GM13977 (cell line): Measurements from ENCODE around the gene STT3B.

Experiments used
- DNase-seq: peaks from one replicate; pipeline ENCODE4 v3.0.0; 2012; ENCODE audit warnings: low spot score
- in situ Hi-C: fragments of 300-500 bp; cut with MboI; formaldehyde crosslinking; loops from one replicate; pipeline ENCODE4 v1.12.0; 2022; ENCODE audit warnings: low sequenced_read_pairs, low pct_unique_long_range_greater_than_20kb, mixed read lengths, inconsistent platforms; ENCODE audit not compliant: unreplicated experiment
- TF ChIP-seq, protein P1 (sequence below): IDR thresholded peaks from 2 replicates; pipeline ENCODE4 v1.5.1; 2012; ENCODE audit warnings: mild to moderate bottlenecking, control low read depth; ENCODE audit not compliant: insufficient read depth; ENCODE audit errors: extremely low read depth, missing control alignments

The STT3B gene

DNA sequence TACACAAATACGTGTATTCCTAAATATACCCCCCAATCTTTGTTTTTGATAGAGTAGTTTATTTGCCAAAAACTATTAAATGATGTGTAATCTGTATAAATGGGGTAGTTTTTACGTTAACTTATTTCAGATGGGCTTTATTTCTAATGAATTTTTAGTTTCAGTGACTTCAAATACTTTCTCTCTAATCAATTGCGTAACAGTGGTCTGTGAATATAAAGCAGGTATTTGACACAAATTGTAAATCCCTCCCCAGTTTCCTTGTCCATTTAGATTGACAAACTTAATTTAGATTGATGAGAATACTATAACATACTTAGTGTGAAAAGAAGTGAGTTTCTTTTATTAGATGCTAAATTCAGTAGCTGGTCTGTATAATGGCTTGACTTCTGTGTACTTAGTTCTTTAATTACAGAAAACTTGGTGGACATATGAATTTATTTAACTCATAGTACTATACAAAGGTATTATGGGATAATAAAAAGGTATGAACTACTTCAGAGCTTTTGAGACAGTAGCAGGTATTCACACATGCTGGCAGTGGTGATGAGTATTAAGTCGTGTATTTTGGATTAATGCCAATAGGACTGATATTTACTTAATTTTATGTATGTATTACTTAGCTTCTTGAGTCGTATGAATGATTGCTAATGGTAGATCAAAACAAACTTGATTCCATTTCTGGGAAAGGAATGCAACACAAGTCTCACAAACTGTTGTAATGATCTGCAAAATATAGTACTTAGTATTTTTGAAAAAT lies 81.6 kb downstream of the STT3B start:
- in situ Hi-C loops = no loop called here
- TF ChIP-seq, protein P1, sequence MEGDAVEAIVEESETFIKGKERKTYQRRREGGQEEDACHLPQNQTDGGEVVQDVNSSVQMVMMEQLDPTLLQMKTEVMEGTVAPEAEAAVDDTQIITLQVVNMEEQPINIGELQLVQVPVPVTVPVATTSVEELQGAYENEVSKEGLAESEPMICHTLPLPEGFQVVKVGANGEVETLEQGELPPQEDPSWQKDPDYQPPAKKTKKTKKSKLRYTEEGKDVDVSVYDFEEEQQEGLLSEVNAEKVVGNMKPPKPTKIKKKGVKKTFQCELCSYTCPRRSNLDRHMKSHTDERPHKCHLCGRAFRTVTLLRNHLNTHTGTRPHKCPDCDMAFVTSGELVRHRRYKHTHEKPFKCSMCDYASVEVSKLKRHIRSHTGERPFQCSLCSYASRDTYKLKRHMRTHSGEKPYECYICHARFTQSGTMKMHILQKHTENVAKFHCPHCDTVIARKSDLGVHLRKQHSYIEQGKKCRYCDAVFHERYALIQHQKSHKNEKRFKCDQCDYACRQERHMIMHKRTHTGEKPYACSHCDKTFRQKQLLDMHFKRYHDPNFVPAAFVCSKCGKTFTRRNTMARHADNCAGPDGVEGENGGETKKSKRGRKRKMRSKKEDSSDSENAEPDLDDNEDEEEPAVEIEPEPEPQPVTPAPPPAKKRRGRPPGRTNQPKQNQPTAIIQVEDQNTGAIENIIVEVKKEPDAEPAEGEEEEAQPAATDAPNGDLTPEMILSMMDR = no peak
- DNase-seq = no peak

DNA sequence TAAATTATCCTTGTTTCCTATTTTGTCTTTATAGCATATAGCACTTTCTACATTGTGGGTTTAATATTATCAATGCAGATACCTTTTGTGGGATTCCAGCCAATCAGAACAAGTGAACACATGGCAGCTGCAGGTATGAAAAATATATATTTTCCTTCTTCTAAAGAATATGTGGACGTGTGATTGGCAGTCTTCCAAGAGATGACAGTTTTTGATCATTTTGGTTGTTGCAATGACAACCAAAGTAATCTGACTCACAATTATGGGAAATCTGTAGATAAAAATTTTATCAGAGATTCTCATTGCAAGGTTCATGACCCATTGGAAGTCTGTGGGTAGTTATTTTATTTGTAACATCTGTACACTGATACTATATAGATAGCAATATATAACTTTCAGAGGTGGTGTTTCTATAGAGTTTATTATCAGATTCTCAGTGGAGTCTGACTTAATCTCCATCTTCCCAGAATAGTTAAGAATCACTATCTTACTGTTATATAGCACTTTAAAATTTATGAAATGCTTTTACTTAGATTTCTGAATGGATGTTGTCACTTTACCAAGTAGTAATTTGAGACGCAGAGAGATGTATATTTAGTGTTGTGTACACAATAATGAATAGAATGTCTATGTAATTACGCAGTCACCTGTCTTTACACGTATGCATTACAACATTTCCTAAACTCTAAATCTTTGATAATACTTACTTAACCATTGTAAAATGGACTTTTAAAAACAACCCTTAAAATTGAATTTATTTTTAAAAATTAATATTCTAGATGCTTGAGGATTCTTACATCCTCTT lies 82.5 kb downstream of the STT3B start:
- DNase-seq = no peak

DNA sequence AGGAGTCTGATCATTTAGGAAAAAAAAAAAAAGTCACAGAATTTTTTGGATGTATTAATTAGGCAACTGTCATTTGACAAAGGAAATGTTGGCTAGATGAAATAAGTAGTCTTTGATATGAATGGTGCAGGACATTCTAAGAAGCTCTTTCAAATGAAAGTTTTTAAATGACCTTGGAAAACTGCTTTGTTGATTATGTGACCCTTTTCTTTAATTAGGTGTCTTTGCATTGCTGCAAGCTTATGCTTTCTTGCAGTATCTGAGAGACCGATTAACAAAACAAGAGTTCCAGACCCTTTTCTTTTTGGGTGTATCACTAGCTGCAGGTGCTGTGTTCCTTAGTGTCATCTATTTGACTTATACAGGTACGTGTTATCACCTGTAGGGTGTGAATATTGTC lies 84.0 kb downstream of the STT3B start:
- TF ChIP-seq, protein P1 = no peak
- in situ Hi-C loops = no loop called here
- no peak for DNase-seq

More for the DNA sequence above, 82.5 kb downstream of the STT3B start:
- TF ChIP-seq, protein P1 = no peak
- in situ Hi-C loops = no loop called here

DNA sequence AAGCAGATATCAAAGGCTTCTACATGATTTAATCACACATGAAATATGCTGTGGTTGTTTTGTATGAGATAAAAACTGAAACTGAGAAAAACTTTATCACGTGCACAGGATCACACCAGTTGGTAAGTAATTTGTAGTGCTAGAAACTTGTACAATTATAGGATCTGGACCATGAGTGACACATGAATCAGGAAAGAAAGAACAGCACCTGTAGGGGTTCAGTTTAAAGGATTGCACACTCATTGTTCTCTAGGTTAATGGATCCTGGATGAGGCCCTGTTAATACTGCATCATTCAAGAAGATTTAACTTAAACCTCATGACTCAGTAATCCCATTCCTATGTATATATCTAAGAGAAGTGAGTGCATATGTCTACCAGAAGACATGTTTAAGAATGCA lies 87.9 kb downstream of the STT3B start:
- in situ Hi-C loops = no loop called here
- DNase-seq = no peak
- TF ChIP-seq, protein P1 = no peak

DNA sequence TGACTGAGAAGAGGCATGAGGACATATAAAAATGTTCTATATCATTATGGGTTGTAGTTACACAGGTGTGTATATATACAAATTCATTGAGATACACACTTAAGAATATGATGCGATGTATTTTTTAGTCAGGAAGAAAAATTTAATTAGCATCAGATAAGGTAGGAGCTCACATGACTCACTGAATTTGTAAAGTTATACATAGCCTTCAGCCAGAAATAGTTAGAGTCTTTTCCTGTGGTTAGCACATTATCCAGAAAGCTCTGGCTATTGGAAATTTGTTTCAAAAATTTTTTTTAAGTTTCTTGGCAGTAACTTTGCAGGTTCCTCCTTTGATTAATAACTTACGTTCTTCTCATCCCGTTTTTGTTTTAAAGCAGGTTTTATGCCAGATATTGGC lies 88.6 kb downstream of the STT3B start:
- in situ Hi-C loops = no loop called here
- TF ChIP-seq, protein P1 = no peak
- no peak for DNase-seq

DNA sequence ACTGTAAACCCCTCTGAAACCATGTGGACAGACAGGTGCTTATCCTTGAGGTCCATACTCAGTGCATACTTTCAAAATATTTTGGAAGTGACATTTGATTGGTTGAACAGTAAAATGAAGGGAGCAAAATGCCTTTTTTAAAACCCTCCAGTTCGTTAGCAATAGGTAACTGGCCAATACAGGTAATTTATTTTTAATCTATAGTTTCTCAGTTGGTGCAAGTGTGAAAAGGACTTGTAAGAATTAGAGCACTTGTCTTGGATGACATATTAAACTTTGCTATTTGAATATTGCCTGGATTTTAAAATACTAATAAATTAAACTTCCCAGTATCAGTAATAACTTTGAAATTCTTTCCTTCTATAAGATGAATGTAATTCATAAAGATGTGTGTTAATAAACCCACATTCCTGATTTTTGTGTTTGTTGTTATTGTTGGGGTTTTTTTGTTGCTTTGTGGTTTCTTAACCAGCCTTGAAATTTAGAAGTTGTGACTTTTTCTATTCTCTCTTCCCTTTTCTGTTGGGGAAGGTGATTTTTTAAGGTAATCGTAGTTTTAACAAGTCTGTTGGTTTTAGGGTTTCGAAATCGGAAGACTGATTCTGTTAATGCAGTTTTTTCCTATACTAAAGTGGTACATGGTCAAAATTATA lies 90.0 kb downstream of the STT3B start:
- TF ChIP-seq, protein P1 = no peak
- DNase-seq = no peak
- in situ Hi-C loops = no loop called here
